Stimulated activated CD4-positive, alpha-beta T cell treated with anti-CD3 and anti-CD28 coated beads, Interleukin-1b, Interleukin-23, amount 100 ng/mL, for 48 hours (primary cell): ENCODE data around the gene KLRC4.

Experiments used
- DNase-seq: peaks from one replicate; pipeline ENCODE4 v3.0.0-alpha.2; 2020

KLRC4 gene

GRCh38 chr12:10366875-10367274 lies 42.7 kb downstream of the KLRC4 start:
- no peak for DNase-seq

- no peak for DNase-seq
Observed at GRCh38 chr12:10365696-10366405, 43.7 kb downstream of the KLRC4 start.

GRCh38 chr12:10364815-10365622 lies 44.5 kb downstream of the KLRC4 start:
- peak; percentile 61 for DNase-seq

- no peak for DNase-seq
Observed at GRCh38 chr12:10363914-10364814, 45.4 kb downstream of the KLRC4 start.

GRCh38 chr12:10363658-10363913 lies 46.0 kb downstream of the KLRC4 start:
- no peak for DNase-seq

DNA sequence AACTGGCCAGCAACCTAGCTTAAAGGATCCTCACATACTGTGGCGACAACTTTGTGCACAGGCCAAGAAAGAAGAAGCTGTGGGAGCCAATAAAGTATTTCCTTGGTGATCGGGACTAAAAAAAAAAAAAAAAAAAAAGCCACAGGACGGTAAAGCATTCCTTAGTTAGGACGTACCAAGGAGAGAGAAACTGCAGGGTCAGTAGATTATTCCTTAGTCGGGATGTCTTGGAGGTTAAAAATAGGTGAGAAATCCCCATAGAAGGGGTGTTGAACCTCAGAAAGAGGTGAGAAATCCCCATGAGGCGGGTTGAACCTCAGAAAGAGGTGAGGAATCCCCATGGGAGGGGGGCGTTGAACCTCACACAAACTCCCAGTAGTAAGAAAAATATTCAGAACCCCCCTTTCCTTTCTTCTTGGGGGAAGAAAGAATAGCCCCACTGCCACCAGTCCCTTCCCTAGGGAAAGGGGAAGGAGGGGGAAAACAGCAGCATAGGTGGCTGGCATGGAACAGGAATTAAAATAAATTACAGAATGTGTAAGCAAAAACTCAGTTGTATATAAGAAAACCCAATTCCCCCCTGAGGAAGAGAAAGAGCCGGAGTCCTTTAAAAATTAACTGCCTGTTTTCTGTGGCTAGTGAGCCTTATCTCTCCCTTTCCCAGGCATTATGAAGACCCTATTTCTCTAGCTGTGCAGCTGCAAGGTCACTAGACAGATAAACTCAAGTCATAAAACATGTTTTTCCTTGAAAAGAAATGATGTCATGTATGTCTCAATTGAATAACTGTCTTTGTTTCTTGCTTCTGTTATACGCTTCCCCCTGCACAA lies 46.5 kb downstream of the KLRC4 start:
- no peak for DNase-seq

DNA sequence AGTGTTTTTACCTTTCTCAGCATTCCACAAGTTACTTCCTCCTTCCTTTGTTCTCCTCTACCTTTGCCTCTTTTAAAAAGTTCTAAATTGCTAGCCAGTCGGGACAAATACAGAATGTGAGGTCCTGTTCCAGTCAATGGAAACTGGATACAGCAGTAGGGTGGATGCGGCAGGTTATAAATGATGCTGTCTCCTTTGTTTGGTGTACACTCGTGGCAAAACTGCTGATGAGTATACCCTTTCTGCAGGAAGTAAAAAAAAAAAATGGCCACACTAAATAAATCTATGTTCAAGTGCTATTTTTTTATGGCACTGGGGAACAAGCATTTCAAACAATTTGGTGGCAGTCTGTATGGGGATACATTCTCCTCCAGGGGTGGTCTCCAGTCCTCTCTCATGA lies 47.2 kb downstream of the KLRC4 start:
- no peak for DNase-seq

GRCh38 chr12:10361622-10362021 lies 47.9 kb downstream of the KLRC4 start:
- DNase-seq: no peak

DNA sequence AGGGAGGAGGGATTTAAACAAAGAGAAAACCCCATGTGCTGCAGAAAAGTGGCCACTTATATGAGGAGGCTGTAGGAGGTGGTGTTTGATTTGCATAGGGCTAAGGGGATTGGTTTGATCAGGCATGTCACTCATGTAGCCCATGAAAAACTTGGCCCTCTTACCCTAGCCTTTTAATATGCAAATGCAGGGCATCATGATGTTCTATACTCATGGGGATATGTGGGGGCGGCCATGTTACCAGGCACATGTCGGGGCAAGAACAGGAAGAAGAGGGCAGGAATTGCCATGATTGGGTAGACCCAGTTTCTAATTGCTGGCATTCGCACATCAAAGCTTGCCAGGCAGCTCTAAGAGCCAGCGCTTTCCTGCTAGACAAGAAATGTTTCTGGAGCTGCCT lies 48.5 kb downstream of the KLRC4 start:
- DNase-seq: no peak

DNA sequence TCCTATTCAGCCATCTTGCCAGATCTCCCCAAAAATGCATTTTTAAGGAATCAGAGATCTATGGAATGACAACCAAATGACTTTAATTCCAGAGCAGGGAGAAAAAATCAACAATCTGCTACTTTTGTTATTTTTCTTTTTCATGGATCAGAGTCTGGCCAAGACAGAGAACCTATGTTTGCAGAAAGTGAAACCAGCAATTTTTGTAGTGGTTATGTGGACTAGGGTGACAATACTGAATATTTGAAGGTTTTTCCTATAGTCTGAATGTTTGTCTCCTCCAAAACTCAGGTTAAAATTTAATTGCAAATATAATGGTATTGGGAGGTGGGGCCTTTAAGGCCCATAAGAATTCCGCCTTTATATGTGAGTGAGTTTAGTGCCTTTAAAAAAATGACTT lies 50.6 kb downstream of the KLRC4 start:
- no peak for DNase-seq

GRCh38 chr12:10358131-10358530 lies 51.4 kb downstream of the KLRC4 start:
- no peak for DNase-seq
